ENCODE data around the gene ASPDH.

Gene ASPDH

GRCh38 chr19:50513746-50514345 lies at the start of gene ASPDH:
ASPDH (minus strand) TSS chr19:50513913; CDS start chr19:50513823, 90 bp downstream.
- DNase-seq = no peak

DNA sequence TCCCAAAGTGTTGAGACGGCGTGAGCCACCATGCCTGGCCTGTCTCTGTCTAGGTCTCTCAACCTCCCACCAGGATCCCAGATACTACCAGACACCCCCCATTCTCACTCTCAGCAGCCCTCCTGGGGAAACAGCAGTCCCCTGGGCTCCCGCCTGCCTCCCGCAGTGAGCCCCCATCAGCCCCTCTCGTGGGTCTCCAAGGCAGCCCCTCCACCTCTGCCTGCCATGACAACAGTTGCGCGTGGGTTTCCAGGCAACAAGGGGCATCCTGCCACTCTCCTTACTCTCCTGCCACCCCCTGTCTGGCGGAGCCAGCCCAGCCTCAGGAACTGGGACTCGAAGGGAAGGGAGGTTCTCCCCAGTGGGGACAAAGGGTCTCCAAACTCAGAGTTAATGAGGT lies 49.3 kb upstream of the ASPDH start:
- no peak for DNase-seq

- no peak for DNase-seq
These were observed 48.6 kb upstream of the ASPDH start for GRCh38 chr19:50562329-50562728.

DNA sequence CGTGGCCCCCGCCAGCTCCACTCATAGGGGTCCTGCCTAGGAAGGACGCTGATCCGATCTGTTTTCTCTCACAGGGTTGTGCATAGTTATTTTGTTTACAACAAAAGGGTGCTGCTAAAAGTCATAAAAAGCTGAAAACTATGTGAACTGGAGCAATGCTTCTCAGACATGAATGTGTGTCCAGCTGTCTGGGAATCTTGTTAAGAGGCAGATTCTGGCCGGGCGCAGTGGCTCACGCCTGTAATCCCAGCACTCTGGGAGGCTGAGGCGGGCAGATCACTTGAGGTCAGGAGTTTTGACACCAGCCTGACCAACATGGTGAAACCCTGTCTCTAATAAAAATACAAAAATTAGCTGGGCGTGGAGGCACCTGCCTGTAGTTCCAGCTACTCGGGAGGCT lies 45.9 kb upstream of the ASPDH start:
- no peak for DNase-seq

- no peak for DNase-seq
These were observed 44.7 kb upstream of the ASPDH start for GRCh38 chr19:50558449-50558848.

- no peak for DNase-seq
These were observed 44.3 kb upstream of the ASPDH start for GRCh38 chr19:50558039-50558438.

DNA sequence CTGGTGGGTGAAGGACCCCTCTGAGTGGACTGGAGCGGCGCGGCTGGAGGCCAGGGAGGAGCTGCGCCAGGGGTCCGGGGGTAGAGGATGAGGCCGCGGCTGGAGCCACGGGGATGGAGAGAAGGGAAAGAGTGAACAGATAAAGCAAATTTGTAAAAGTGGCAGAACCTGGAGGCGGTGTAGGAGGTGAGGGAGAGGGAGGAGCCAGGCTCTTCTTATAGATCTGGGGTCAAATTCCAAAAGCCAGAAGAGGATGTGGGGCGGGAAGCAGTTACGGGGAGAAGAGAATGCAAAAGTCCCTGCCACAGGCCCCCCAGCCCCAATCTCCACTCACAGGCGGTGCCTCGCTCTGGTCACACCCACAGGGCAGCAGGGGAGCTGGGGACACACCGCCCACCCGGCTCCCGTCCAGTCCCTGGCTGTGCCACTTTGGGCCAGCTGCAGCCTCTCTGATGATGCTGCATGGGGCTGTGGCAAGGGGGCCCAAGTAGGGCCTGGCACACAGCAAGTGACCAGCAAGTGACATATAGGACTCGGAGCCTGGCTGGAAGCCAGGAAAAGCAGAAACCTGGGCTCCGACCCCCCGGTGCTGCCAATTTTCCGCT lies 43.4 kb upstream of the ASPDH start:
- DNase-seq = no peak

GRCh38 chr19:50556282-50557008 lies 42.7 kb upstream of the ASPDH start:
- DNase-seq = no peak

- no peak for DNase-seq
These were observed 42.0 kb upstream of the ASPDH start for GRCh38 chr19:50555450-50556281.

DNA sequence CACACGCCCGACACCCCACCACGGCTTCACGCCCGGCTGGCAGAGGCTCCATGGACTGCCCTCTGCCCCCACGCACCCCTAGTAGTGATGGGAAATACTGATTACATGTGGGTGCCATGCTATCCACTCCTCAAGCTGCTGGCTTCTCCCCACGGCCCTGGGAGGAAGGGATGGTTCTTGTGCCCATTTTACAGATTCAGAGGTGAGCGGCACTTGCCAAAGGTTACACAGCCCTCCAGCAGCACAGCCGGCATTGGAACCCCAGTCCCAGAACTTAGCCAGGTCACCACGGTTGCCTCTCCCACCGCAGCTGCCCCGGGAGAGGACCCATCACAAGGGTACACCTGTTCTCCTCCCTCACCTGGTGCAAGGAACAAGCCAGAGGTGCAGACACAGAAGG lies 41.3 kb upstream of the ASPDH start:
- DNase-seq = no peak

- no peak for DNase-seq
These were observed 40.5 kb upstream of the ASPDH start for GRCh38 chr19:50554212-50554611.

DNA sequence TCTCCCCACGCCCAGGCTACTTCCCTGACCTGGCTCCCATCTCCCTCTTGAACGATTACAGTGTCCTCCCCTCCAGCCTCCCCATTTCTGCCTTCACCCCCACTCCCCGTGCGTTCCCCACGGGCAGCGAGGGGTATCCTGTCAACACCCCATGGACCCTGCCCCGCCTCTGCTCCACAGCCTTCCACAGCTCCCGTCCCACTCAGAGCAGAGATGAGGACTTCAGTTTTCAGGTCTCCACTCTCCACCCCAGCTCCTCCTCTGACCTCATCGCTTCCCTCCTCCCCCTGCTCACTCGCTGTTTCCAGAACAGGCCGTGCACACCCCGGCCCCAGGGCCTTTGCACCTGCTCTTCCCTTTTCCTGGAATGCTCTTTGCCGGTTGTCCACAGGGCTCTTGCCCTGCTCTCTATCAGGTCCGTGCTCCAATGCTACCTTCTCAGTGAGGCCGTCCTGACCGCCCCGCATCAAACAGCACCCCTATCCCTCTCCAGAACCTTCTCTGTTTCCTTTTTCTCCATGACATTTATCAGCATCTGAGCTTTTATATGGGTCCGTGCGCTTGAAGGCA lies 39.5 kb upstream of the ASPDH start:
- DNase-seq = no peak

- DNase-seq = no peak
These were observed 38.8 kb upstream of the ASPDH start for GRCh38 chr19:50552540-50552939.

DNA sequence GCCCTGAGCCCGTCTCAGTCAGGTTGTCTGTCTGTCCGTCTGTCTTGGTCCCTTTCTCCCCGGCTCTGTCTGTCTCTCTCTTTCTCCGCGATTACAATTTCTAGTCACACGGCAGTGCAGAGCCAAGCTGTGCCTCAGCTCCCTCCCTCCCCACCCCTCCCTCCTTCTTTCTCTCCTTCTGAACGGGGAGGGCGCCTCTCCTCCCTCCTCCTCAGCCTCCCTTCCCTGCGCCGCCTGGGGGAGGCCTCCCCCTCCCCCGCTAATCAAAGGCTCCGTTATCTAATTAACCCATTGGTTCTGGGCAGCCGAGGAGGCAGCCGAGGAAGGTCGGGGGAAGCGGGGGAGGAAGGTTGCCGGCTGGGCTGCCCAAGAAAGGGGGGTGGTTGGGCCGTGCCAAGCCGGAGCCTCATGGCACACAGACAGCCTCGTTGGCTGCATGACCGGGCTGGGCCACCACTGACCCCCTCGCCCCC lies 38.0 kb upstream of the ASPDH start:
- DNase-seq = no peak

GRCh38 chr19:50551034-50551714 lies 37.5 kb upstream of the ASPDH start:
- no peak for DNase-seq

DNA sequence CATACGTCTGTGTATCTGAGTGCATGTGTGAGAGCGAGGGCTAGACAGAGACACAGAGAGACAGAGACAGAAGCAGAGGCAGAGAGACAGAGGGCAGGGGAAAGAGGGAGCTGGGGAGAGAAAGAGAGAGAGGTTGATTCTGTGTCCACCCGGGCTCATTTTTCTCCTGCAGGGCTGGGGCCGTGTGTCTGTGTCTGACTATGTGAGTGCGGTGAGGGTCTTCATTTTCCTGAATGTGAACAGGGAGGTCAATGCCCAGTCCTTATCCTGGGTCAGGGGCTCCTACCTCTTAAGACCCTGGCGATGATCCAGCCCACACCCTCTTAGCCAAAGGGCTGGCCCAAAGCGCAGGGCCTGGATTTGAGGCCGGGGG lies 36.9 kb upstream of the ASPDH start:
- no peak for DNase-seq

- no peak for DNase-seq
These were observed 36.3 kb upstream of the ASPDH start for GRCh38 chr19:50549927-50550593.

- no peak for DNase-seq
These were observed 35.6 kb upstream of the ASPDH start for GRCh38 chr19:50549059-50549926.

DNA sequence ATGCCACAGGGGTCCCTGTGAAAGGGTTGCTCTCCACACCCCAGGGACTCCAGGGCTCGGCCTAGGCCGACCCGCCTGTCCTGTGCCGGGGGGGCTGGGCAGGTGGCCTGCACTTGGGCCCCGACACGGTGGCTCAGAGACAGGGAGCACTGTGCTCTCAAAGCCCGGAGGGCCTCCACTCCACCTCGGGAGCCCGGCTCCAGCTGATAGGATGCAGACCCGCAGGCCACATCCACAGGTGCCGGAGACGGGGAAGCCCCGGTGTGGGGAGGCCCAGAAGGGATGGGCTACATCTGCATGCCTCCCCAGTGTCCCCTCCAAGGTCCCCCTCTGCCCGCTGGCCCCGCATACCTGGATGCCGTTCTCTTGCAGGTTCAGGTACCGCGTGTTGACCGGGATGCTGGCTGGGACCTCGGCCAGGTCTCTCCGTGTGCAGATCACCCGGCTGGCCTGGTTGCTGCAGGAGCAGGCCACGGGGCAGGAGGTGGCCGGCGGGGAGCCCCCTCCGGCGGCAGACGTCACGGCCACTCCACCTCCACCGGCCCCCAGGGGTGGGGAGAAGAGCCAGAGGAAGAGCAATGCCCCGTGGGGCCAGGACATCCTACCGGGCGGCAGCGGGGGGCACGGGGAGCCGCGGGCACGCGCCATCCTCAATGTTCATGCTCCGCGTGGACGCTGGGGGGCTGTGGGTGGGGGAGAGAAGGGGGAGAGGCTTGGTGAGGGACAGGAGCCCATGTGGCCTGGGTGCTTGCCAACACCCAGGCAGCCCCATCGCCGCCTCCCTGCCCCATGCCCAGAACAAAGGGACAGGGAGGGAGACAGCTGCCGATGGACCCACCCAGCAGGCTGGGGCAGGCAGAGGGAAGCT lies 34.7 kb upstream of the ASPDH start:
- DNase-seq = no peak
